Daoy (cell line): ENCODE data around the gene SPON1. TPM values are rescaled to one million over a fixed set of nuclear protein-coding genes. Genes with fewer than 3 reads are reported as not detected.
"Not testable (repeated sequence)": the region's sequence is repeated elsewhere in the genome, so short reads cannot be mapped to it uniquely, and the experiment has no call there.

Source experiments
- DNase-seq: peaks from one replicate; pipeline ENCODE4 v3.0.0-alpha.2; 2015; ENCODE audit warnings: low read depth
- total RNA-seq: library from RNA; depleted of rRNA; stranded (reverse); fragments of >200 nt; shearing (Covaris generic); gene quantifications from 2 replicates; pipeline ENCODE4 v1.2.3, GENCODE V29; 2014; rRNA removed

Gene SPON1
- total RNA-seq: 0.09 and 0.11 TPM in 2 replicates

GRCh38 chr11:13962562-13963168, at the start of gene SPON1:
Gene SPON1 (plus strand): TSS chr11:13962723. CDS start chr11:13962905, 182 bp downstream.
- DNase-seq: peak; percentile 41

- DNase-seq: no peak
These were observed 45.3 kb upstream of the SPON1 start for GRCh38 chr11:13917264-13917663.

- no peak for DNase-seq
These were observed 44.6 kb upstream of the SPON1 start for GRCh38 chr11:13917904-13918303.

GRCh38 chr11:13920756-13921155, 41.8 kb upstream of the SPON1 start:
- no peak for DNase-seq

GRCh38 chr11:13921545-13921944, 41.0 kb upstream of the SPON1 start:
- DNase-seq: no peak

- no peak for DNase-seq
These were observed 39.3 kb upstream of the SPON1 start for GRCh38 chr11:13923182-13923581.

- DNase-seq: no peak
These were observed 38.5 kb upstream of the SPON1 start for GRCh38 chr11:13923716-13924650.

GRCh38 chr11:13924801-13925327, 37.7 kb upstream of the SPON1 start:
- DNase-seq: no peak

GRCh38 chr11:13926366-13926765, 36.2 kb upstream of the SPON1 start:
- not testable (repeated sequence) for DNase-seq

- no peak for DNase-seq
These were observed 35.5 kb upstream of the SPON1 start for GRCh38 chr11:13926981-13927380.

GRCh38 chr11:13927481-13927880, 35.0 kb upstream of the SPON1 start:
- no peak for DNase-seq

GRCh38 chr11:13928566-13929251, 33.8 kb upstream of the SPON1 start:
- DNase-seq: peak; percentile 64

- no peak for DNase-seq
These were observed 33.1 kb upstream of the SPON1 start for GRCh38 chr11:13929395-13929891.

- DNase-seq: no peak
These were observed 31.2 kb upstream of the SPON1 start for GRCh38 chr11:13931356-13931755.

GRCh38 chr11:13937154-13937553, 25.4 kb upstream of the SPON1 start:
- DNase-seq: not testable (repeated sequence)

- DNase-seq: not testable (repeated sequence)
These were observed 23.7 kb upstream of the SPON1 start for GRCh38 chr11:13938829-13939228.

- peak; percentile 63 for DNase-seq
These were observed 22.3 kb upstream of the SPON1 start for GRCh38 chr11:13939961-13940906.

GRCh38 chr11:13940907-13941256, 21.6 kb upstream of the SPON1 start:
- DNase-seq: no peak

- no peak for DNase-seq
These were observed 20.7 kb upstream of the SPON1 start for GRCh38 chr11:13941775-13942174.

- DNase-seq: no peak
These were observed 20.1 kb upstream of the SPON1 start for GRCh38 chr11:13942378-13942777.

- peak; percentile 68 for DNase-seq
These were observed 19.5 kb upstream of the SPON1 start for GRCh38 chr11:13942971-13943381.
